OCI-LY7 (cell line): ENCODE data around the gene TLNRD1. TPM values are rescaled to one million over a fixed set of nuclear protein-coding genes. Genes with fewer than 3 reads are reported as not detected.
A peak's percentile ranks its signal among the peaks of the same experiment; 100 is the strongest.

Experiments
- BruUV-seq: library from RNA; stranded (reverse); fragments of 400-500 nt; replicated peaks from 2 replicates; lab custom pipeline; 2021; lab: Mats Ljungman, UMichigan
- CTCF ChIA-PET: fragments of 300-600 bp; sonication (Branson Sonifier 250); formaldehyde crosslinking; loops from one replicate; lab custom pipeline; 2022; ENCODE audit warnings: antibody characterized with exemption; ENCODE audit not compliant: unreplicated experiment; lab: Charles Lee
- POLR2A ChIA-PET: fragments of 300-600 bp; sonication (Branson Sonifier 250); formaldehyde crosslinking; loops from one replicate; lab custom pipeline; 2022; ENCODE audit warnings: antibody characterized with exemption; lab: Charles Lee
- DNase-seq: peaks from one replicate; pipeline ENCODE4 v3.0.0-alpha.2; 2015; ENCODE audit warnings: low spot score
- H2AFZ ChIP-seq: fragments of 200-600 bp; sonication (generic), shearing (Covaris generic); 2 replicates; pipeline ENCODE4 v1.6.1; 2014; ENCODE audit warnings: mild to moderate bottlenecking, antibody characterized with exemption, low read length, moderate library complexity
- H3K27ac ChIP-seq: fragments of 200-600 bp; sonication (generic); 2 replicates; pipeline ENCODE4 v1.5.1; 2014; ENCODE audit warnings: mixed run types, low read depth, mild to moderate bottlenecking, moderate library complexity, low read length, inconsistent platforms; ENCODE audit not compliant: poor library complexity, severe bottlenecking
- H3K36me3 ChIP-seq: fragments of 200-600 bp; sonication (generic); 2 replicates; pipeline ENCODE4 v1.6.1; 2014; ENCODE audit warnings: mild to moderate bottlenecking, antibody characterized with exemption, low read length, moderate library complexity, mixed read lengths; ENCODE audit not compliant: insufficient read depth
- H3K4me1 ChIP-seq: fragments of 200-600 bp; sonication (generic); 2 replicates; pipeline ENCODE4 v1.5.1; 2014; ENCODE audit warnings: mild to moderate bottlenecking, low read length; ENCODE audit not compliant: insufficient read depth, poor library complexity, severe bottlenecking
- H3K4me2 ChIP-seq: fragments of 200-600 bp; sonication (generic); 2 replicates; pipeline ENCODE4 v1.6.1; 2014; ENCODE audit warnings: mild to moderate bottlenecking, low read length
- H3K4me3 ChIP-seq: fragments of 200-600 bp; sonication (generic); 2 replicates; pipeline ENCODE4 v1.5.1; 2014; ENCODE audit warnings: mild to moderate bottlenecking, low read depth, low read length; ENCODE audit not compliant: poor library complexity, severe bottlenecking
- H3K79me2 ChIP-seq: fragments of 200-600 bp; sonication (generic); 2 replicates; pipeline ENCODE4 v1.6.1; 2016; ENCODE audit warnings: low read depth, mild to moderate bottlenecking, low read length, moderate library complexity, mixed read lengths; ENCODE audit not compliant: insufficient read depth
- H3K9me2 ChIP-seq: fragments of 200-600 bp; sonication (generic); 2 replicates; pipeline ENCODE4 v1.6.1; 2016; ENCODE audit warnings: mild to moderate bottlenecking, low read length, mixed read lengths; ENCODE audit not compliant: insufficient read depth
- H3K9me3 ChIP-seq: fragments of 200-600 bp; sonication (generic); 2 replicates; pipeline ENCODE4 v1.6.1; 2014; ENCODE audit warnings: mild to moderate bottlenecking, mixed run types, low read length, mixed read lengths
- H4K20me1 ChIP-seq: fragments of 200-600 bp; sonication (generic); 2 replicates; pipeline ENCODE4 v1.6.1; 2014; ENCODE audit warnings: mild to moderate bottlenecking, antibody characterized with exemption, low read length, moderate library complexity, mixed read lengths; ENCODE audit not compliant: insufficient read depth
- CTCF ChIP-seq: fragments of 200-600 bp; sonication (generic); conservative IDR thresholded peaks from 2 replicates; pipeline ENCODE4 v1.5.1; 2014; ENCODE audit warnings: mild to moderate bottlenecking, antibody characterized with exemption, low read length, moderate library complexity, mixed read lengths
- EZH2phosphoT487 ChIP-seq: fragments of 200-600 bp; sonication (generic); IDR thresholded peaks from 2 replicates; pipeline ENCODE4 v1.6.1; 2018; ENCODE audit warnings: low read depth, borderline replicate concordance, mild to moderate bottlenecking, mixed run types, antibody characterized with exemption, low read length, moderate library complexity, mixed read lengths
- intact Hi-C: fragments of 100-400 bp; cut with micrococcal nuclease; formaldehyde crosslinking; loops from one replicate; pipeline ENCODE4 v1.10.0; 2022; ENCODE audit not compliant: unreplicated experiment
- total RNA-seq, 2 experiments: library from RNA; depleted of rRNA in 1 of 2; stranded (reverse); fragments of >200 nt in 1 of 2; shearing (Covaris generic) in 1 of 2; gene quantifications; 2 replicates each; pipeline ENCODE4 v1.2.3, GENCODE V29; 2014 to 2022

Gene TLNRD1
- total RNA-seq, 2 experiments from 2014 or later: 17.4 to 19.9 TPM

GRCh38 chr15:80999623-81000036 is 1.1 kb upstream of the TLNRD1 start:
- ChIA-PET POLR2A (interaction anchor here (1.3 to 4.1 kb wide), 3 partner anchors 9 to 20 kb away, joined by 5 to 24 read pairs (median 11); no protein-coding TSS in a partner anchor), CTCF (no interaction called here)
- peaks cover 19% of the 10 kb centered on the region for H3K36me3 ChIP-seq
- peaks cover 13% of the 10 kb centered on the region for H4K20me1 ChIP-seq
- DNase-seq: peak; percentile 77
- H3K4me1 ChIP-seq: peaks cover 31% of the 10 kb centered on the region
- TF ChIP-seq CTCF (no peak), EZH2phosphoT487 (no peak)
- peak overlapping the region; percentile 77 for H3K4me3 ChIP-seq
- H2AFZ ChIP-seq: peak overlapping the region; percentile 67; the same call in 1 of the 2 replicates
- TSS peak; percentile 88 for BruUV-seq
- H3K27ac ChIP-seq: peak overlapping the region; percentile 65
- H3K79me2 ChIP-seq: peaks cover 11% of the 10 kb centered on the region; the same call in 1 of the 2 replicates
- H3K4me2 ChIP-seq: peak overlapping the region; percentile 91
- no peaks in the 10 kb centered on the region for H3K9me3 ChIP-seq
- intact Hi-C loops: loop anchor here (5.0 to 10.0 kb wide), 3 partner anchors 268 to 1045 kb away; partner anchors contain the start of genes MEX3B and STARD5
- H3K9me2 ChIP-seq: no peaks in the 10 kb centered on the region

GRCh38 chr15:81000144-81000623 is 539 bp upstream of the TLNRD1 start:
- peak; percentile 30 for DNase-seq
- no TSS peak for BruUV-seq
- peak overlapping the region; percentile 91 for H3K4me2 ChIP-seq
- peaks cover 19% of the 10 kb centered on the region for H3K36me3 ChIP-seq
- H3K79me2 ChIP-seq: peaks cover 12% of the 10 kb centered on the region; the same call in 1 of the 2 replicates
- H3K4me3 ChIP-seq: peak overlapping the region; percentile 77
- POLR2A ChIA-PET: interaction anchor here (1.0 to 4.1 kb wide), 4 partner anchors 9 to 21 kb away, joined by 3 to 24 read pairs (median 8); no protein-coding TSS in a partner anchor
- CTCF ChIA-PET: no interaction called here
- TF ChIP-seq CTCF (no peak), EZH2phosphoT487 (no peak)
- peak overlapping the region; percentile 65 for H3K27ac ChIP-seq
- peaks cover 31% of the 10 kb centered on the region for H3K4me1 ChIP-seq
- H4K20me1 ChIP-seq: peaks cover 19% of the 10 kb centered on the region
- H2AFZ ChIP-seq: peak overlapping the region; percentile 67
- no peaks in the 10 kb centered on the region for H3K9me2 ChIP-seq
- intact Hi-C loops: loop anchor here (10.0 kb wide), 1 partner anchor 1045 kb away; the partner anchor contains the start of gene MEX3B
- H3K9me3 ChIP-seq: no peaks in the 10 kb centered on the region
